ENCODE data around the gene SERPINB1.

DNA sequence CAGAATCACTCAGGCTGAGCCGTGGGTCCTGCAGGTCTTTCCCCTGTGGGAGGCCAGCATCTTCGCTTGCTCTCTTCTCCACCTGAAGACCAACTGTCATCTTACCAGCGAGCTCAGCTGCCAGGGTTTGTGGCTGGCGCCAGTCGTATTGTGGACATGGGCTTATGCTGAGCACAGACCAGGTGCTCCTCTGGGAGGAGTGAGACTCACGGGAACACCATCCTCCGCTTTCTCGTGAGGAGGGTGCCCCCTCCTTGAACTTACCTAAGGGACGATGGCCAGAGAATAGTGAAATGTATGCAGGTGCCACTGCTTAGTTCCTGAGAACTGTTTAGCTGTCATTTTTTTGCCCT is 59.3 kb downstream of the SERPINB1 start:
- TF ChIP-seq POLR2A (IDR thresholded peaks at IDR 0.05; ENCODE audit: low read depth, low read length), result no peak
- no peak for TF ChIP-seq POLR2AphosphoS5 (IDR thresholded peaks at IDR 0.05; ENCODE audit: low read depth, low read length)
- TF ChIP-seq TAF1 (IDR thresholded peaks at IDR 0.05; ENCODE audit: borderline replicate concordance, low read depth, low read length), result no peak
